Measurements from ENCODE around the gene ARHGDIB.

The ARHGDIB gene

GRCh38 chr12:14993117-14993516, 31.7 kb upstream of the ARHGDIB start:
- no peak for DNase-seq (ENCODE audit: low spot score)
- TF ChIP-seq CTCF (IDR thresholded peaks at IDR 0.05; ENCODE audit: extremely low read depth, missing control alignments), result no peak

GRCh38 chr12:14992673-14993072, 31.3 kb upstream of the ARHGDIB start:
- DNase-seq (ENCODE audit: low spot score), result no peak
- no peak for TF ChIP-seq CTCF (IDR thresholded peaks at IDR 0.05; ENCODE audit: extremely low read depth, missing control alignments)

- TF ChIP-seq CTCF (IDR thresholded peaks at IDR 0.05; ENCODE audit: extremely low read depth, missing control alignments), result no peak
- DNase-seq (ENCODE audit: low spot score), result no peak
These were observed 29.7 kb upstream of the ARHGDIB start for GRCh38 chr12:14991069-14991468.

- TF ChIP-seq CTCF (IDR thresholded peaks at IDR 0.05; ENCODE audit: extremely low read depth, missing control alignments), result no peak
- DNase-seq (ENCODE audit: low spot score), result no peak
These were observed 28.4 kb upstream of the ARHGDIB start for GRCh38 chr12:14989790-14990189.

- no peak for DNase-seq (ENCODE audit: low spot score)
- no peak for TF ChIP-seq CTCF (IDR thresholded peaks at IDR 0.05; ENCODE audit: extremely low read depth, missing control alignments)
These were observed 26.6 kb upstream of the ARHGDIB start for GRCh38 chr12:14988035-14988434.

GRCh38 chr12:14986449-14986848, 25.0 kb upstream of the ARHGDIB start:
- DNase-seq (ENCODE audit: low spot score), result no peak
- TF ChIP-seq CTCF (IDR thresholded peaks at IDR 0.05; ENCODE audit: extremely low read depth, missing control alignments), result no peak

- DNase-seq (ENCODE audit: low spot score), result no peak
- TF ChIP-seq CTCF (IDR thresholded peaks at IDR 0.05; ENCODE audit: extremely low read depth, missing control alignments), result no peak
These were observed 23.4 kb upstream of the ARHGDIB start for GRCh38 chr12:14984766-14985285.
